RWPE2 (cell line): ENCODE results near the gene SLC6A9.

ENCODE experiments used
- ATAC-seq: fragments of 200-7000 bp; cut with Tn5 transposase; 3 replicates; pipeline ENCODE4 v1.9.1; 2021; ENCODE audit warnings: low read depth
- DNase-seq: peaks from one replicate; pipeline ENCODE4 v3.0.0-alpha.2; 2020; ENCODE audit warnings: low spot score
- H3K27ac ChIP-seq: fragments of 450-650 bp; 2 replicates; pipeline ENCODE4 v1.5.1; 2017; ENCODE audit warnings: mild to moderate bottlenecking; ENCODE audit not compliant: poor library complexity, severe bottlenecking
- H3K27me3 ChIP-seq: fragments of 250-450 bp; sonication (Bioruptor Pico); 2 replicates; pipeline ENCODE4 v1.5.1; 2021; ENCODE audit warnings: mild to moderate bottlenecking, moderate library complexity; ENCODE audit not compliant: insufficient read depth, poor library complexity, severe bottlenecking
- H3K36me3 ChIP-seq: fragments of 250-450 bp; sonication (Bioruptor Pico); 2 replicates; pipeline ENCODE4 v1.5.1; 2020; ENCODE audit warnings: low read depth, mild to moderate bottlenecking, moderate library complexity
- H3K4me1 ChIP-seq: fragments of 250-450 bp; sonication (Bioruptor Pico); 2 replicates; pipeline ENCODE4 v1.5.1; 2021; ENCODE audit warnings: mild to moderate bottlenecking, moderate library complexity; ENCODE audit not compliant: insufficient read depth, poor library complexity, severe bottlenecking
- H3K4me3 ChIP-seq: fragments of 250-450 bp; sonication (Bioruptor Pico); 2 replicates; pipeline ENCODE4 v1.5.1; 2021; ENCODE audit warnings: mild to moderate bottlenecking, moderate library complexity; ENCODE audit not compliant: severe bottlenecking
- H3K9me3 ChIP-seq: fragments of 250-450 bp; sonication (Bioruptor Pico); 2 replicates; pipeline ENCODE4 v1.5.1; 2021; ENCODE audit warnings: mild to moderate bottlenecking, moderate library complexity; ENCODE audit not compliant: severe bottlenecking
- TF ChIP-seq, protein P1 (sequence below): fragments of 450-650 bp; IDR thresholded peaks from one replicate; pipeline ENCODE4 v1.5.1; 2017; ENCODE audit warnings: mild to moderate bottlenecking, moderate library complexity; ENCODE audit not compliant: poor library complexity, severe bottlenecking

Gene SLC6A9

DNA sequence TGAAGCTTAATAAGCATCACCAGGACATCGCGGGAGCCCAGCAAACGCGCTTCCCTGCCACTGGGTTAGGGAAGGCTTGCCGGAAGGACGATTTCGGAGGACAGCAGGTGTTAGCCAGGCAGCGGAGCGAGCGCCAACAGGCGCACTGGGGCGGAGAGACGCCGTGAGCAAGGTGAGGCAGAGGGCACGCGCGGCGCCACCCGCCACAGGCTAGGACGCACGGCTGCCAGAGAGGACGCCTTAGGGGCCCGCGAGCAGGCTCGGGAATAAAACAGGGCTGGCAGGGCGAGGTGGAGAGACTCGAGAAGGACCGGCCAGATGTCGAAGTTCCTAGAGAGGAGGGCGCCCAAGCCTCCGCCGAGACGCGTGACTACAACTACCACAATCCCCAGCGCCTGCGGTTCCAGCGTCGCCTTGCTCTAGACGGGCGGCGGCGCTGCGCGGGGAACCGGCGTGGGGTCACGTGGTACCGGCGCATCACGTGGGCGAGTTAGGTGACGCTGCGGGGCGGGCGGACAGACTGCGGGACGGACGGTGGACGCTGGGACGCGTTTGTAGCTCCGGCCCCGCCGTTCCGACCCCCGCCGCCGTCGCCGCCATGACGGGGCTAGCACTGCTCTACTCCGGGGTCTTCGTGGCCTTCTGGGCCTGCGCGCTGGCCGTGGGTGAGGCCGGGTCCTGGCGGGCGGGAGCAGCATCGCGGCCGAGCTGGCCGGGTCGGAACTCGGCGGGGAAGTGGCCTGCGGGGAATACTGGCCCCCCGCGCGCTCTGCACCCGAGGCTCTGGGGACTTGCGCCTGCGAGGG is 56.6 kb downstream of the SLC6A9 start, which contains the start of gene ATP6V0B:
Gene ATP6V0B, plus strand, starts transcription at position 518 of the 806 bp plus-strand sequence. Its CDS starts 81 bp downstream, at position 599.
- Histone ChIP-seq H3K9me3 (no peaks in the 10 kb centered on the region), H3K4me1 (no peaks in the 10 kb centered on the region), H3K27me3 (no peaks in the 10 kb centered on the region), H3K27ac (peak within 1 kb of the TSS; percentile 63), H3K4me3 (peak within 1 kb of the TSS; percentile 95), H3K36me3 (peaks cover 21% of the 10 kb centered on the region)
- peak; percentile 73 for ATAC-seq
- peak; percentile 96 for DNase-seq
- TF ChIP-seq, protein P1, sequence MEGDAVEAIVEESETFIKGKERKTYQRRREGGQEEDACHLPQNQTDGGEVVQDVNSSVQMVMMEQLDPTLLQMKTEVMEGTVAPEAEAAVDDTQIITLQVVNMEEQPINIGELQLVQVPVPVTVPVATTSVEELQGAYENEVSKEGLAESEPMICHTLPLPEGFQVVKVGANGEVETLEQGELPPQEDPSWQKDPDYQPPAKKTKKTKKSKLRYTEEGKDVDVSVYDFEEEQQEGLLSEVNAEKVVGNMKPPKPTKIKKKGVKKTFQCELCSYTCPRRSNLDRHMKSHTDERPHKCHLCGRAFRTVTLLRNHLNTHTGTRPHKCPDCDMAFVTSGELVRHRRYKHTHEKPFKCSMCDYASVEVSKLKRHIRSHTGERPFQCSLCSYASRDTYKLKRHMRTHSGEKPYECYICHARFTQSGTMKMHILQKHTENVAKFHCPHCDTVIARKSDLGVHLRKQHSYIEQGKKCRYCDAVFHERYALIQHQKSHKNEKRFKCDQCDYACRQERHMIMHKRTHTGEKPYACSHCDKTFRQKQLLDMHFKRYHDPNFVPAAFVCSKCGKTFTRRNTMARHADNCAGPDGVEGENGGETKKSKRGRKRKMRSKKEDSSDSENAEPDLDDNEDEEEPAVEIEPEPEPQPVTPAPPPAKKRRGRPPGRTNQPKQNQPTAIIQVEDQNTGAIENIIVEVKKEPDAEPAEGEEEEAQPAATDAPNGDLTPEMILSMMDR: peak; percentile 7

DNA sequence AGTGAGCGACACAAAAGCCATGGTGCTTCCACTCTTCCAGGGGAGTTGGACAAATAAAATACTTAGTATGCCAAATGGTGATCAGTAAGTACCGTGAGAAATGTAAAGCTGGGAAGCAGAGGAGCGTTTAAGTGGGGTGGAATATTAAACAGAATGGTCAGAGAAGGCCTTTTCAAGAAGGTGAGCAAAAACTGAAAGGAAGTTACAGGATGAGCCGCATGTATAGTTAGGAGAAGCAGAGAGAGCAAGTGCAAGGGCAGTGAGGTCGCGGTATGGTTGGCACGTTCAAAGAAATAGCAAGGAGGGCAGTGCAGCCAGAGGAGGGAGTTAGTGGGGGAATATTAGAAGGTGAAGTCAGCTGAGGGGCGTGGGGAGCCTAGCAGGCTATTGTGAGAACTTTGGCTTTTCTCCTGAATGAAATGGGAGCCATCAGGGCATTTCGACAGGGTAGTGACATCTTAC is 57.2 kb downstream of the SLC6A9 start:
- no peaks in the 10 kb centered on the region for H3K4me1 ChIP-seq
- no peak for DNase-seq
- peak overlapping the region; percentile 63 for H3K27ac ChIP-seq
- H3K9me3 ChIP-seq: no peaks in the 10 kb centered on the region
- H3K27me3 ChIP-seq: no peaks in the 10 kb centered on the region
- H3K4me3 ChIP-seq: peak overlapping the region; percentile 95
- ATAC-seq: no peak
- H3K36me3 ChIP-seq: peaks cover 21% of the 10 kb centered on the region
- TF ChIP-seq, protein P1: no peak

DNA sequence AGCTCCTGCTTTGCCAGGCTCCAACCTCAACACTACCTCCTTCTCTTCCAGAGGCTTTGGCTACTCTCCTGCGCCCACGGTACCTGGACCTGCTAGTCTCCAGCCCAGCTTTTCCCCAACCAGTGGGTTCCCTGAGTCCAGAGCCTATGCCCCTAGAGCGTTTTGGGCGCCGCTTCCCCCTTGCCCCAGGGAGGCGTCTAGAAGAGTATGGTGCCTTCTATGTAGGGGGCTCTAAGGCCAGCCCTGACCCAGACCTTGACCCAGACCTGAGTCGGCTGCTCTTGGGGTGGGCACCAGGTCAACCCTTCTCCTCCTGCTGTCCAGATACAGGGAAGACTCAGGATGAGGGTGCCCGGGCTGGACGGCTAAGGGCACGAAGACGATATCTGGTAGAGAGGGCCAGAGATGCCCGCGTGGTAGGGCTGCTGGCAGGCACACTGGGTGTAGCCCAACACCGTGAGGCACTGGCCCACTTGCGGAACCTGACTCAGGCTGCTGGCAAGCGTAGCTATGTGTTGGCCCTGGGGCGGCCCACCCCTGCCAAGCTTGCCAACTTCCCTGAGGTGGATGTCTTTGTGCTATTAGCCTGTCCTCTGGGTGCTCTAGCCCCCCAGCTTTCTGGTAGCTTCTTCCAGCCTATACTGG is 59.8 kb downstream of the SLC6A9 start:
- no peaks in the 10 kb centered on the region for H3K27me3 ChIP-seq
- H3K9me3 ChIP-seq: no peaks in the 10 kb centered on the region
- DNase-seq: no peak
- H3K4me3 ChIP-seq: no peak overlapping the region
- peaks cover 8% of the 10 kb centered on the region for H3K36me3 ChIP-seq
- no peaks in the 10 kb centered on the region for H3K4me1 ChIP-seq
- TF ChIP-seq, protein P1: no peak
- ATAC-seq: no peak
- no peak overlapping the region for H3K27ac ChIP-seq

DNA sequence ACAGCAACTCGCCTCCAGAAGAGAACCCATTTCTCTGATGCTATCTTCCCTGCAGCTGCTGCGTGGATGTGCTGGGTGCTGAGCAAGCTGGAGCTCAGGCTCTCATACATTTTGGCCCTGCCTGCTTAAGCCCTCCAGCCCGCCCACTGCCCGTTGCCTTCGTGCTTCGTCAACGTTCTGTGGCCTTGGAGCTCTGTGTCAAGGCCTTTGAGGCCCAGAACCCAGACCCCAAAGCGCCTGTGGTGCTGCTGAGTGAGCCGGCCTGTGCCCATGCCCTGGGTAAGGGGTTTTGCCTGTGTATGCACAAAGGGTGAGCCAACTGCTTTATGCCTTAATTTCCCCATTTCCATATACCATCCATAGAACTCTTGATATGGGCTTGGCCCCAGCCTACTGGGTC is 60.4 kb downstream of the SLC6A9 start:
- TF ChIP-seq, protein P1: no peak
- Histone ChIP-seq H3K4me3 (peak overlapping the region; percentile 86), H3K9me3 (no peaks in the 10 kb centered on the region), H3K4me1 (no peaks in the 10 kb centered on the region), H3K27ac (no peak overlapping the region), H3K36me3 (peaks cover 4% of the 10 kb centered on the region; the same call in 1 of the 2 replicates), H3K27me3 (no peaks in the 10 kb centered on the region)
- no peak for DNase-seq
- no peak for ATAC-seq
